ENCODE measurements around the gene OR6T1. TPM values are rescaled to one million over a fixed set of nuclear protein-coding genes. Genes with fewer than 3 reads are reported as not detected.

OR6T1 gene
- total RNA-seq, 4 donors from 2014 or later = not detected

DNA sequence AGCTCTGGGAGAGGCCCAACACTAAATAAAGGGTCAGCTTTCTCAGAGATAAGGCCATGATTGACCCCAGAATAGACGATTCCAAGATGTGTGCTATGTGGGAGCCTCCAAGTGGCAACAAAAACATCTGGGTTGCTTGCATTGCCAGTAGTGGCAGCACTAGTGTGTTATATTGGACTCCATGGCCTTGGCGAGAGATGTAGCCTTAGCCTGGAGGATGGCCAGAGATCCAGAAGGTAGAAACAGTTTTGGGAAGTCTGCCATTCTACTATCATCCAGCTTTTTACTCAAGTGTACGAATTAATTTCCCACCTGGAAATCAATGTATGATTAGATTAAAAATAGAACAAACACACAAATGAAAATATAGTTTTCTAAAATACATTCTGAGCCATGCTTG is 38.7 kb downstream of the OR6T1 start:
- WGBS, 2 donors (ENCODE audit: low coverage in 1 of 2) = 78 to 93% methylated on average over 2 to 3 of the region's 3 CpGs
- no peaks in the 10 kb centered on the region for H3K36me3 ChIP-seq
- H3K27ac ChIP-seq = no peak overlapping the region
- TF ChIP-seq POLR2AphosphoS5 (IDR thresholded peaks at IDR 0.05) = no peak
- TF ChIP-seq, protein P1, sequence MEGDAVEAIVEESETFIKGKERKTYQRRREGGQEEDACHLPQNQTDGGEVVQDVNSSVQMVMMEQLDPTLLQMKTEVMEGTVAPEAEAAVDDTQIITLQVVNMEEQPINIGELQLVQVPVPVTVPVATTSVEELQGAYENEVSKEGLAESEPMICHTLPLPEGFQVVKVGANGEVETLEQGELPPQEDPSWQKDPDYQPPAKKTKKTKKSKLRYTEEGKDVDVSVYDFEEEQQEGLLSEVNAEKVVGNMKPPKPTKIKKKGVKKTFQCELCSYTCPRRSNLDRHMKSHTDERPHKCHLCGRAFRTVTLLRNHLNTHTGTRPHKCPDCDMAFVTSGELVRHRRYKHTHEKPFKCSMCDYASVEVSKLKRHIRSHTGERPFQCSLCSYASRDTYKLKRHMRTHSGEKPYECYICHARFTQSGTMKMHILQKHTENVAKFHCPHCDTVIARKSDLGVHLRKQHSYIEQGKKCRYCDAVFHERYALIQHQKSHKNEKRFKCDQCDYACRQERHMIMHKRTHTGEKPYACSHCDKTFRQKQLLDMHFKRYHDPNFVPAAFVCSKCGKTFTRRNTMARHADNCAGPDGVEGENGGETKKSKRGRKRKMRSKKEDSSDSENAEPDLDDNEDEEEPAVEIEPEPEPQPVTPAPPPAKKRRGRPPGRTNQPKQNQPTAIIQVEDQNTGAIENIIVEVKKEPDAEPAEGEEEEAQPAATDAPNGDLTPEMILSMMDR (IDR thresholded peaks at IDR 0.05) = no peak
- TF ChIP-seq EP300 (IDR thresholded peaks at IDR 0.05; ENCODE audit: low read depth) = no peak
- no peak for TF ChIP-seq POLR2A (IDR thresholded peaks at IDR 0.05)
- no peaks in the 10 kb centered on the region for H3K9me3 ChIP-seq
- intact Hi-C loops (cut with DNase I; ENCODE audit: low total_unique reads) (no loop called here), in situ Hi-C loops (cut with MboI; ENCODE audit: low pct_ligation_motif_present in 1 of 4, low pct_unique_long_range_greater_than_20kb in 1 of 4, low sequenced_read_pairs in 3 of 4) (no loop called here)
- no peaks in the 10 kb centered on the region for H3K27me3 ChIP-seq
- DNase-seq = no peak
- no peak overlapping the region for H3K4me3 ChIP-seq
- H3K4me1 ChIP-seq = no peaks in the 10 kb centered on the region

DNA sequence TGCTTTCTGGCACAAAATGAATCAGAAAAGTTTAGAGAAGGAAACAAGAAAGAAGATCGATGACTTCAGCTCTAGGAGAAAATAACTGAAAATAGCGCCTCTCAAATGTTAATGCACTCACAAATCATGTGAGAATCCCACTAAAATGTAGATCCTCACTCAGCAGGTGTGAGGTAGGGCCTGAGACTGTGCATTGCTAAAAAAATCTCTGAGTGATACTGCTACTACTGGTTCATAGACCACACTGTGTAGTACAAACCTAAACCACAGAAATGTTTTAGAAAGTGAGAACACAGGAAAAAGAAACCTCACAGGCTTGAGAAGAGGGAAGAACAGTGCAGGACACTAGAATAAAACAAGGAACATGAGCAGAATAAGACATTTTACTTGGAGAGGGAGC is 39.7 kb downstream of the OR6T1 start:
- Histone ChIP-seq H3K27ac (no peak overlapping the region), H3K4me3 (no peak overlapping the region), H3K36me3 (no peaks in the 10 kb centered on the region), H3K4me1 (no peaks in the 10 kb centered on the region), H3K27me3 (no peaks in the 10 kb centered on the region), H3K9me3 (no peaks in the 10 kb centered on the region)
- DNase-seq = no peak
- no peak for TF ChIP-seq POLR2A (IDR thresholded peaks at IDR 0.05)
- TF ChIP-seq EP300 (IDR thresholded peaks at IDR 0.05; ENCODE audit: low read depth) = no peak
- intact Hi-C loops (cut with DNase I; ENCODE audit: low total_unique reads) (no loop called here), in situ Hi-C loops (cut with MboI; ENCODE audit: low pct_ligation_motif_present in 1 of 4, low pct_unique_long_range_greater_than_20kb in 1 of 4, low sequenced_read_pairs in 3 of 4) (no loop called here)
- 65 to 82% methylated on average over 2 of the region's 2 CpGs for WGBS, 2 donors (ENCODE audit: low coverage in 1 of 2)

DNA sequence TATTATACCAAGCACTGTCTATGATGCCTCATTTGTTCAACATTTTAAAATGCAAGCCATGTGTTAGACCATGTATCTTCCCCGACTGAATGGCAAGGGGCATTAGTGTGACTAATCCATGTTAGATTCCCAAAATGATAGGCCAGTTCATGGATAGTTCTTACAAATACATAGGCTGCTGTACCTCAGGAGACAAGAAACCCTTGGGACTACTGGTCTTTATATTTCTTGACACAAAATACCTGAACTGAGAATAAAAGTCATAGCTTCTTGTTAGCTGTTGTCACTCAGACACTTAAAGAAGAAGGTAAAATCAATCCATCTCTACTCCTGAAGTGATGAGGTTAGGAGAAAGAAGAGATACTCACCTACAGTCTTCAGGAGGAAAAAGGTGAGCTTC is 41.8 kb downstream of the OR6T1 start, which contains the start of gene OR8D4:
OR8D4 (plus strand) TSS at position 301 of the 400 bp plus-strand sequence. CDS start 4,265 bp downstream, outside the sequence.
- 83 to 89% methylated on average over 1 of the region's 1 CpG for WGBS, 2 donors (ENCODE audit: low coverage in 1 of 2)
- in situ Hi-C loops (cut with MboI; ENCODE audit: low pct_ligation_motif_present in 1 of 4, low pct_unique_long_range_greater_than_20kb in 1 of 4, low sequenced_read_pairs in 3 of 4) = no loop called here
- H3K4me1 ChIP-seq = no peaks in the 10 kb centered on the region
- no peak for TF ChIP-seq POLR2AphosphoS5 (IDR thresholded peaks at IDR 0.05)
- no peak for TF ChIP-seq POLR2A (IDR thresholded peaks at IDR 0.05)
- TF ChIP-seq, protein P1 (IDR thresholded peaks at IDR 0.05) = no peak
- no peak for TF ChIP-seq EP300 (IDR thresholded peaks at IDR 0.05; ENCODE audit: low read depth)
- no peak for DNase-seq
- H3K27ac ChIP-seq = no peak within 1 kb of the TSS
- H3K36me3 ChIP-seq = no peaks in the 10 kb centered on the region
- intact Hi-C loops (cut with DNase I; ENCODE audit: low total_unique reads) = no loop called here
- no peaks in the 10 kb centered on the region for H3K9me3 ChIP-seq
- H3K4me3 ChIP-seq = no peak within 1 kb of the TSS
- no peaks in the 10 kb centered on the region for H3K27me3 ChIP-seq

DNA sequence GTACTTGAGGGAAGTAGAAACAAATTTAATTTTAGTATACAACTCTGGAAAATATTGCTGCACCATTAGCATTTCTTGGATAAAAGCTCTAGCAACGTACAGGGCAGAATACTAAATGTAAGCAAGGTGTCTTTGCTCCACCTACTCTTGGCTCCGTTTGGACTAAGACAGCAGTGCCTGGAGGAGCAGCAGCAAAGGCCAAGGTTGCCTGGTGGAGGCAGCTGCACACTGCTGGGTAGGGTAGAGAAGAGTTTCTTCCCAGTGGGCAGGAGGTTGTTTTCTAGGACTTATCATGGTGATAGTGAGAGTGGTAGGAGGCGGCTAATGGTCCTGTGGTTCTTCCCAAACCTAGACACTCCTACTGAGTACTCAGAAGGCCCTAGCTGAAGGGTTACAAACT is 43.8 kb downstream of the OR6T1 start:
- no peaks in the 10 kb centered on the region for H3K9me3 ChIP-seq
- no peak overlapping the region for H3K27ac ChIP-seq
- intact Hi-C loops (cut with DNase I; ENCODE audit: low total_unique reads) (no loop called here), in situ Hi-C loops (cut with MboI; ENCODE audit: low pct_ligation_motif_present in 1 of 4, low pct_unique_long_range_greater_than_20kb in 1 of 4, low sequenced_read_pairs in 3 of 4) (no loop called here)
- no peaks in the 10 kb centered on the region for H3K27me3 ChIP-seq
- no peak overlapping the region for H3K4me3 ChIP-seq
- no peak for TF ChIP-seq POLR2A (IDR thresholded peaks at IDR 0.05)
- no peak for TF ChIP-seq POLR2AphosphoS5 (IDR thresholded peaks at IDR 0.05)
- TF ChIP-seq, protein P1 (IDR thresholded peaks at IDR 0.05) = no peak
- no peak for TF ChIP-seq EP300 (IDR thresholded peaks at IDR 0.05; ENCODE audit: low read depth)
- no peaks in the 10 kb centered on the region for H3K36me3 ChIP-seq
- WGBS, 2 donors (ENCODE audit: low coverage in 1 of 2) = 63 to 73% methylated on average over 1 to 3 of the region's 3 CpGs
- no peak for DNase-seq
- H3K4me1 ChIP-seq = no peaks in the 10 kb centered on the region

Other genes starting within 250 kb of the OR6T1 start
- gene ZNF202, start 202.2 kb downstream of the OR6T1 start, total RNA-seq = 1 to 10 TPM; 4.4 to 7.8 (median 6.2) TPM
- under 1 TPM in 1 of 4 donors, not detected in 3; 0.68 TPM for gene OR6X1, start 189.3 kb downstream of the OR6T1 start, total RNA-seq
- gene OR6M1, start 137.5 kb downstream of the OR6T1 start, total RNA-seq = not detected
- not detected for gene TMEM225, start 58.2 kb downstream of the OR6T1 start, total RNA-seq
- gene OR8D4, start 41.7 kb downstream of the OR6T1 start, total RNA-seq = 1 to 10 TPM in 2 of 4 donors, under 1 TPM in 1, not detected in 1; 0.82 to 1.7 (median 1.6) TPM
- gene OR4D5, start 4.2 kb downstream of the OR6T1 start, total RNA-seq = under 1 TPM in 2 of 4 donors, not detected in 2; 0.41 to 0.95 TPM
- gene OR10S1, start 33.9 kb upstream of the OR6T1 start, total RNA-seq = not detected
- not detected for gene OR10G6, start 51.3 kb upstream of the OR6T1 start, total RNA-seq
- gene OR10G4, start 69.2 kb upstream of the OR6T1 start, total RNA-seq = 1 to 10 TPM in 1 of 4 donors, under 1 TPM in 1, not detected in 2; 0.27 to 1.2 TPM
- gene OR10G9, start 79.2 kb upstream of the OR6T1 start, total RNA-seq = under 1 TPM in 1 of 4 donors, not detected in 3; 0.55 TPM
- gene OR10G8, start 83.0 kb upstream of the OR6T1 start, total RNA-seq = 1 to 10 TPM in 1 of 4 donors, not detected in 3; 2.0 TPM
- not detected for gene OR10G7, start 97.5 kb upstream of the OR6T1 start, total RNA-seq
- 10 to 100 TPM; 10.1 to 72.5 (median 37.2) TPM for gene VWA5A, start 171.6 kb upstream of the OR6T1 start, total RNA-seq
- not detected for gene OR10D3, start 239.5 kb upstream of the OR6T1 start, total RNA-seq